HEK293 (cell line): ENCODE measurements around the gene THSD4.

Experiments
- CTCF ChIA-PET: fragments of 350-600 bp; formaldehyde crosslinking; extraction: SDS; loops from one replicate; lab custom pipeline; 2021; ENCODE audit warnings: antibody characterized with exemption; lab: Yijun Ruan, JAX
- POLR2A ChIA-PET: fragments of 300-600 bp; formaldehyde crosslinking; extraction: SDS; loops from one replicate; lab custom pipeline; 2020; ENCODE audit warnings: antibody characterized with exemption, inconsistent platforms; lab: Yijun Ruan, JAX
- H3K27ac ChIP-seq: fragments of 200-500 bp; sonication (Bioruptor generic); 2 replicates; pipeline ENCODE4 v1.5.1; 2014; ENCODE audit warnings: low read depth, low read length, control low read depth, inconsistent platforms; ENCODE audit errors: extremely low read depth
- H3K36me3 ChIP-seq, 2 experiments: fragments of 200-500 bp in 1 of 2; sonication (Bioruptor generic) in 1 of 2; 1 replicate in 1 of 2; 2 replicates in 1 of 2; pipeline ENCODE4 v1.5.1; 2014 to 2017; ENCODE audit warnings: inconsistent platforms in 2 of 2, low read length in 2 of 2; ENCODE audit not compliant: control insufficient read depth in 2 of 2, insufficient read depth in 1 of 2
- H3K4me1 ChIP-seq: fragments of 200-500 bp; sonication (Bioruptor generic); 2 replicates; pipeline ENCODE4 v1.5.1; 2014; ENCODE audit warnings: mild to moderate bottlenecking, low read length, inconsistent platforms; ENCODE audit not compliant: control insufficient read depth, insufficient read depth
- H3K4me3 ChIP-seq: 2 replicates; pipeline ENCODE4 v1.5.1; 2011; ENCODE audit warnings: low read depth, mild to moderate bottlenecking, control low read depth, low read length, moderate library complexity
- H3K9me3 ChIP-seq: fragments of 200-500 bp; sonication (Bioruptor generic); 2 replicates; pipeline ENCODE4 v1.5.1; 2014; ENCODE audit warnings: low read depth, low read length, inconsistent platforms; ENCODE audit not compliant: control insufficient read depth, insufficient read depth
- KLF10 ChIP-seq: fragments of 450-650 bp; IDR thresholded peaks from 2 replicates; pipeline ENCODE4 v1.5.1; 2018; ENCODE audit warnings: missing biosample characterization, mild to moderate bottlenecking, missing genetic modification characterization
- MEIS1 ChIP-seq: sonication (generic); formaldehyde crosslinking; IDR thresholded peaks from 2 replicates; pipeline ENCODE4 v1.8.1; 2022; ENCODE audit warnings: missing genetic modification reagents, mild to moderate bottlenecking, borderline replicate concordance
- OSR2 ChIP-seq: fragments of 450-650 bp; formaldehyde crosslinking; IDR thresholded peaks from 2 replicates; pipeline ENCODE4 v1.5.1; 2016; ENCODE audit warnings: missing biosample characterization, missing genetic modification characterization
- SCRT2 ChIP-seq: fragments of 450-650 bp; formaldehyde crosslinking; IDR thresholded peaks from 2 replicates; pipeline ENCODE4 v1.5.1; 2016; ENCODE audit warnings: missing biosample characterization, missing genetic modification characterization
- SP3 ChIP-seq: fragments of 450-650 bp; formaldehyde crosslinking; IDR thresholded peaks from 2 replicates; pipeline ENCODE4 v1.5.1; 2016; ENCODE audit warnings: missing biosample characterization, missing genetic modification characterization
- WT1 ChIP-seq: fragments of 450-650 bp; formaldehyde crosslinking; IDR thresholded peaks from 2 replicates; pipeline ENCODE4 v1.5.1; 2016; ENCODE audit warnings: missing biosample characterization, missing genetic modification characterization
- YY1 ChIP-seq: fragments of 450-650 bp; formaldehyde crosslinking; IDR thresholded peaks from 2 replicates; pipeline ENCODE4 v1.5.1; 2018; ENCODE audit warnings: missing biosample characterization, missing genetic modification characterization
- ZEB2 ChIP-seq: fragments of 450-650 bp; formaldehyde crosslinking; IDR thresholded peaks from 2 replicates; pipeline ENCODE4 v1.5.1; 2016; ENCODE audit warnings: missing biosample characterization, missing genetic modification characterization
- ZFP41 ChIP-seq: fragments of 450-650 bp; formaldehyde crosslinking; IDR thresholded peaks from 2 replicates; pipeline ENCODE4 v1.5.1; 2016; ENCODE audit warnings: missing biosample characterization, missing genetic modification characterization, borderline replicate concordance
- ZNF112 ChIP-seq: fragments of 450-650 bp; formaldehyde crosslinking; IDR thresholded peaks from 2 replicates; pipeline ENCODE4 v1.5.0; 2017; ENCODE audit warnings: missing biosample characterization, missing genetic modification characterization
- ZNF24 ChIP-seq: fragments of 450-650 bp; formaldehyde crosslinking; IDR thresholded peaks from 2 replicates; pipeline ENCODE4 v1.5.1; 2016; ENCODE audit warnings: missing biosample characterization, missing genetic modification characterization
- ZNF335 ChIP-seq: fragments of 450-650 bp; formaldehyde crosslinking; conservative IDR thresholded peaks from 2 replicates; pipeline ENCODE4 v1.5.1; 2016; ENCODE audit warnings: missing biosample characterization, missing genetic modification characterization
- ZNF394 ChIP-seq: fragments of 450-650 bp; formaldehyde crosslinking; IDR thresholded peaks from 2 replicates; pipeline ENCODE4 v1.5.1; 2016; ENCODE audit warnings: missing biosample characterization, missing genetic modification characterization, mild to moderate bottlenecking, moderate library complexity, borderline replicate concordance
- ZNF433 ChIP-seq: fragments of 450-650 bp; formaldehyde crosslinking; IDR thresholded peaks from 2 replicates; pipeline ENCODE4 v1.5.1; 2016; ENCODE audit warnings: missing biosample characterization, missing genetic modification characterization, low read depth
- ZNF555 ChIP-seq: fragments of 450-650 bp; formaldehyde crosslinking; conservative IDR thresholded peaks from 2 replicates; pipeline ENCODE4 v1.5.1; 2017; ENCODE audit warnings: missing biosample characterization, mild to moderate bottlenecking, missing genetic modification characterization, inconsistent platforms
- ZNF558 ChIP-seq: fragments of 450-650 bp; formaldehyde crosslinking; IDR thresholded peaks from 2 replicates; pipeline ENCODE4 v1.5.1; 2016; ENCODE audit warnings: missing biosample characterization, missing genetic modification characterization
- ZNF629 ChIP-seq: fragments of 450-650 bp; formaldehyde crosslinking; IDR thresholded peaks from 2 replicates; pipeline ENCODE4 v1.5.1; 2017; ENCODE audit warnings: missing biosample characterization, missing genetic modification characterization
- ZNF76 ChIP-seq: fragments of 450-650 bp; formaldehyde crosslinking; IDR thresholded peaks from 2 replicates; pipeline ENCODE4; 2016; ENCODE audit warnings: low read depth, missing biosample characterization, missing genetic modification characterization, borderline replicate concordance
- TF ChIP-seq, protein P1 (sequence below): fragments of 450-650 bp; formaldehyde crosslinking; IDR thresholded peaks from 2 replicates; pipeline ENCODE4 v1.5.1; 2017; ENCODE audit warnings: missing biosample characterization, missing genetic modification characterization
- TF ChIP-seq, protein P2 (sequence below): fragments of 450-650 bp; formaldehyde crosslinking; IDR thresholded peaks from 2 replicates; pipeline ENCODE4; 2016; ENCODE audit warnings: missing biosample characterization, missing genetic modification characterization
- TF ChIP-seq, protein P3 (sequence below): fragments of 450-650 bp; formaldehyde crosslinking; IDR thresholded peaks from 2 replicates; pipeline ENCODE4 v1.5.1; 2016; ENCODE audit warnings: missing biosample characterization, missing genetic modification characterization
- TF ChIP-seq, protein P4 (sequence below): fragments of 450-650 bp; formaldehyde crosslinking; IDR thresholded peaks from 2 replicates; pipeline ENCODE4 v1.5.1; 2016; ENCODE audit warnings: missing biosample characterization, missing genetic modification characterization
- TF ChIP-seq, protein P5 (sequence below): fragments of 450-650 bp; formaldehyde crosslinking; IDR thresholded peaks from 2 replicates; pipeline ENCODE4 v1.5.1; 2017; ENCODE audit warnings: missing biosample characterization, missing genetic modification characterization
- TF ChIP-seq, protein P6 (sequence below): fragments of 450-650 bp; formaldehyde crosslinking; IDR thresholded peaks from 2 replicates; pipeline ENCODE4 v1.5.1; 2017; ENCODE audit warnings: missing biosample characterization, missing genetic modification characterization

The THSD4 gene

DNA sequence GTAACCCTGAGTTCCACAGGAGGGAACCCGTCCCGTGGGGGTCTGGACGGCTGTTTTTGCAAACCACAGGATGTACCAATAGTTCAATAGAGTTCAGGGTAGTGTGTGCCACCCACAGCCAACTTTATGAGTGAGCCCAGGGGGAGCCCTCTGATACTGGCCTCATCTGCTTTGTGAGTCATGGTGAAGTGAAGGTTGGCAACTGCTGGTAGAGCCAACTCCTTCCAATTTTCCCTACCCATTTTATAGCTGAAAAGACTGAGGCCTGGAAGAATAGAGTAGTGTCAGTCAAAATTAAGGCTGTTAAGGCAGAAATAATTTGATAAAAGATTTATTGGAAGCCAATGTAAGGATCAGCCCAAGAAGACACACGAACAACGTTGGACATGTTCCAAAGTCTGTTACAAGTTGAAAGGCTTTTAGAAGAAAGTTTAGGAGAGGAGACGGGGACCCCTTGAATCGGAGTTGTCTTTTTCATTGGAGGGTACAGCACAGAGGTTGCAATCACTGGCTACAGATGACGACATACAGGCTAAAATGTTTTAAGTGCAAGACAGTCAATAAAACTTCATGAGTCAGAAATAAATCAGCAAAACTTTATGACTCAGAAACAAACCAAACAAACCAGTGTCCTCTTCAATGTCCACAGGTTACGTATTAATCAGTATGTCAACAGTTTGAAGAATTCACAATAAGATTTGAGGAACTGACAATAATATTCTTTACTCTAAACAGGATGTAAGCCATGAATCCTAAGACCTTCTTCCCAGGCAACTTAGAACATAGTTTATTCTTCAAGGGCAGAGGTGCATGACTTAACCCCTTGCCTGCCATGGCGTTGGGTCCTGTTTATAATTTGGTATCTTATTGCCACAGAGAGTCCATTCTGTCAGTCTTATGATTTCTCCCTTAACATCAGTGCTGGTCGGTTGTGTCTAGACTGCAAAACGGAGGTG is 632.1 kb downstream of the THSD4 start:
- Histone ChIP-seq H3K4me3 (no peak overlapping the region), H3K4me1 (peaks cover 22% of the 10 kb centered on the region), H3K9me3 (no peaks in the 10 kb centered on the region), H3K27ac (peak overlapping the region; percentile 67), H3K36me3 (no peaks in the 10 kb centered on the region)
- ChIA-PET POLR2A (interaction anchor here (0.6 kb wide), 1 partner anchor 26 kb away, joined by 3 read pairs; no protein-coding TSS in a partner anchor), CTCF (interaction anchor here (0.7 to 6.5 kb wide), 6 partner anchors 10 to 410 kb away, joined by 3 to 67 read pairs (median 4); no protein-coding TSS in a partner anchor)
- TF ChIP-seq ZFP41 = no peak
- TF ChIP-seq, protein P1, sequence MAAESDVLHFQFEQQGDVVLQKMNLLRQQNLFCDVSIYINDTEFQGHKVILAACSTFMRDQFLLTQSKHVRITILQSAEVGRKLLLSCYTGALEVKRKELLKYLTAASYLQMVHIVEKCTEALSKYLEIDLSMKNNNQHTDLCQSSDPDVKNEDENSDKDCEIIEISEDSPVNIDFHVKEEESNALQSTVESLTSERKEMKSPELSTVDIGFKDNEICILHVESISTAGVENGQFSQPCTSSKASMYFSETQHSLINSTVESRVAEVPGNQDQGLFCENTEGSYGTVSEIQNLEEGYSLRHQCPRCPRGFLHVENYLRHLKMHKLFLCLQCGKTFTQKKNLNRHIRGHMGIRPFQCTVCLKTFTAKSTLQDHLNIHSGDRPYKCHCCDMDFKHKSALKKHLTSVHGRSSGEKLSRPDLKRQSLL (tag by site-specific recombination) = no peak
- TF ChIP-seq, protein P2, sequence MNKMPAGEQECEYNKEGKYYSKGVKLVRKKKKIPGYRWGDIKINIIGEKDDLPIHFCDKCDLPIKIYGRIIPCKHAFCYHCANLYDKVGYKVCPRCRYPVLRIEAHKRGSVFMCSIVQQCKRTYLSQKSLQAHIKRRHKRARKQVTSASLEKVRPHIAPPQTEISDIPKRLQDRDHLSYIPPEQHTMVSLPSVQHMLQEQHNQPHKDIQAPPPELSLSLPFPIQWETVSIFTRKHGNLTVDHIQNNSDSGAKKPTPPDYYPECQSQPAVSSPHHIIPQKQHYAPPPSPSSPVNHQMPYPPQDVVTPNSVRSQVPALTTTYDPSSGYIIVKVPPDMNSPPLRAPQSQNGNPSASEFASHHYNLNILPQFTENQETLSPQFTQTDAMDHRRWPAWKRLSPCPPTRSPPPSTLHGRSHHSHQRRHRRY (tag by site-specific recombination) = no peak
- TF ChIP-seq ZNF433 = no peak
- TF ChIP-seq, protein P3, sequence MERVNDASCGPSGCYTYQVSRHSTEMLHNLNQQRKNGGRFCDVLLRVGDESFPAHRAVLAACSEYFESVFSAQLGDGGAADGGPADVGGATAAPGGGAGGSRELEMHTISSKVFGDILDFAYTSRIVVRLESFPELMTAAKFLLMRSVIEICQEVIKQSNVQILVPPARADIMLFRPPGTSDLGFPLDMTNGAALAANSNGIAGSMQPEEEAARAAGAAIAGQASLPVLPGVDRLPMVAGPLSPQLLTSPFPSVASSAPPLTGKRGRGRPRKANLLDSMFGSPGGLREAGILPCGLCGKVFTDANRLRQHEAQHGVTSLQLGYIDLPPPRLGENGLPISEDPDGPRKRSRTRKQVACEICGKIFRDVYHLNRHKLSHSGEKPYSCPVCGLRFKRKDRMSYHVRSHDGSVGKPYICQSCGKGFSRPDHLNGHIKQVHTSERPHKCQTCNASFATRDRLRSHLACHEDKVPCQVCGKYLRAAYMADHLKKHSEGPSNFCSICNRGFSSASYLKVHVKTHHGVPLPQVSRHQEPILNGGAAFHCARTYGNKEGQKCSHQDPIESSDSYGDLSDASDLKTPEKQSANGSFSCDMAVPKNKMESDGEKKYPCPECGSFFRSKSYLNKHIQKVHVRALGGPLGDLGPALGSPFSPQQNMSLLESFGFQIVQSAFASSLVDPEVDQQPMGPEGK (tag by site-specific recombination) = peak; percentile 27; the same call in 1 of the 2 replicates
- TF ChIP-seq, protein P4, sequence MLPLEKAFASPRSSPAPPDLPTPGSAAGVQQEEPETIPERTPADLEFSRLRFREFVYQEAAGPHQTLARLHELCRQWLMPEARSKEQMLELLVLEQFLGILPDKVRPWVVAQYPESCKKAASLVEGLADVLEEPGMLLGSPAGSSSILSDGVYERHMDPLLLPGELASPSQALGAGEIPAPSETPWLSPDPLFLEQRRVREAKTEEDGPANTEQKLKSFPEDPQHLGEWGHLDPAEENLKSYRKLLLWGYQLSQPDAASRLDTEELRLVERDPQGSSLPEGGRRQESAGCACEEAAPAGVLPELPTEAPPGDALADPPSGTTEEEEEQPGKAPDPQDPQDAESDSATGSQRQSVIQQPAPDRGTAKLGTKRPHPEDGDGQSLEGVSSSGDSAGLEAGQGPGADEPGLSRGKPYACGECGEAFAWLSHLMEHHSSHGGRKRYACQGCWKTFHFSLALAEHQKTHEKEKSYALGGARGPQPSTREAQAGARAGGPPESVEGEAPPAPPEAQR = no peak
- TF ChIP-seq ZNF558 (tag by site-specific recombination) = peak; percentile 85
- no peak for TF ChIP-seq ZNF555
- no peak for TF ChIP-seq YY1 (tag by site-specific recombination)
- peak; percentile 76 for TF ChIP-seq OSR2 (tag by site-specific recombination)
- TF ChIP-seq ZEB2 = peak; percentile 99
- peak; percentile 55 for TF ChIP-seq KLF10 (tag by site-specific recombination)
- TF ChIP-seq ZNF335 (tag by site-specific recombination) = peak; percentile 26; the same call in 1 of the 2 replicates
- peak; percentile 96 for TF ChIP-seq SCRT2 (tag by site-specific recombination)
- no peak for TF ChIP-seq ZNF112 (tag by site-specific recombination)
- TF ChIP-seq, protein P5, sequence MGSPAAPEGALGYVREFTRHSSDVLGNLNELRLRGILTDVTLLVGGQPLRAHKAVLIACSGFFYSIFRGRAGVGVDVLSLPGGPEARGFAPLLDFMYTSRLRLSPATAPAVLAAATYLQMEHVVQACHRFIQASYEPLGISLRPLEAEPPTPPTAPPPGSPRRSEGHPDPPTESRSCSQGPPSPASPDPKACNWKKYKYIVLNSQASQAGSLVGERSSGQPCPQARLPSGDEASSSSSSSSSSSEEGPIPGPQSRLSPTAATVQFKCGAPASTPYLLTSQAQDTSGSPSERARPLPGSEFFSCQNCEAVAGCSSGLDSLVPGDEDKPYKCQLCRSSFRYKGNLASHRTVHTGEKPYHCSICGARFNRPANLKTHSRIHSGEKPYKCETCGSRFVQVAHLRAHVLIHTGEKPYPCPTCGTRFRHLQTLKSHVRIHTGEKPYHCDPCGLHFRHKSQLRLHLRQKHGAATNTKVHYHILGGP = peak; percentile 89
- TF ChIP-seq ZNF394 = peak; percentile 62
- TF ChIP-seq ZNF24 = peak; percentile 95
- peak; percentile 29; the same call in 1 of the 2 replicates for TF ChIP-seq SP3
- peak; percentile 98 for TF ChIP-seq ZNF629 (tag by site-specific recombination)
- TF ChIP-seq, protein P6, sequence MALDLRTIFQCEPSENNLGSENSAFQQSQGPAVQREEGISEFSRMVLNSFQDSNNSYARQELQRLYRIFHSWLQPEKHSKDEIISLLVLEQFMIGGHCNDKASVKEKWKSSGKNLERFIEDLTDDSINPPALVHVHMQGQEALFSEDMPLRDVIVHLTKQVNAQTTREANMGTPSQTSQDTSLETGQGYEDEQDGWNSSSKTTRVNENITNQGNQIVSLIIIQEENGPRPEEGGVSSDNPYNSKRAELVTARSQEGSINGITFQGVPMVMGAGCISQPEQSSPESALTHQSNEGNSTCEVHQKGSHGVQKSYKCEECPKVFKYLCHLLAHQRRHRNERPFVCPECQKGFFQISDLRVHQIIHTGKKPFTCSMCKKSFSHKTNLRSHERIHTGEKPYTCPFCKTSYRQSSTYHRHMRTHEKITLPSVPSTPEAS (tag by site-specific recombination) = peak; percentile 59
- peak; percentile 54 for TF ChIP-seq WT1 (tag by site-specific recombination)
- peak; percentile 14; the same call in 1 of the 2 replicates for TF ChIP-seq ZNF76 (tag by site-specific recombination)
- no peak for TF ChIP-seq MEIS1 (CRISPR knock-in tag)
